ENCODE results near the gene OR1E2.

Gene OR1E2

DNA sequence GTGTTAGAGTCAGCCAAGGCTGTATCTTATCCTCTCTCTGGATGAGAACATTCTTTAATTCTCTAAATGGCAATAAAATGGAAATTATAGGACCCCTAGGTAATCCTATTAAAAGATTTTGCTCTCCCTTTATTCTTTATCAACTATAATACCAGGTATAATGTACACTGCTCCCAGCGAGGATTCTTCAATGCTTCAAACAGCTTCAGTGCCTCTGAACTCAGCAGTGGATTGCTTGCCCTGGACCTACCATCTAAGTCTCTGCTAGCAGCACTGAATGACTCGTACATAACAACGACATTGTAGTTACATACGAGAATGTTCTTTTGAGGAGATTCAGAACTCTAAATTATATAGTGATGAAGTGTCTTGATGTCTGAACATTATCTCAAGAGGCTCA is 43.9 kb downstream of the OR1E2 start:
- no peak for DNase-seq

DNA sequence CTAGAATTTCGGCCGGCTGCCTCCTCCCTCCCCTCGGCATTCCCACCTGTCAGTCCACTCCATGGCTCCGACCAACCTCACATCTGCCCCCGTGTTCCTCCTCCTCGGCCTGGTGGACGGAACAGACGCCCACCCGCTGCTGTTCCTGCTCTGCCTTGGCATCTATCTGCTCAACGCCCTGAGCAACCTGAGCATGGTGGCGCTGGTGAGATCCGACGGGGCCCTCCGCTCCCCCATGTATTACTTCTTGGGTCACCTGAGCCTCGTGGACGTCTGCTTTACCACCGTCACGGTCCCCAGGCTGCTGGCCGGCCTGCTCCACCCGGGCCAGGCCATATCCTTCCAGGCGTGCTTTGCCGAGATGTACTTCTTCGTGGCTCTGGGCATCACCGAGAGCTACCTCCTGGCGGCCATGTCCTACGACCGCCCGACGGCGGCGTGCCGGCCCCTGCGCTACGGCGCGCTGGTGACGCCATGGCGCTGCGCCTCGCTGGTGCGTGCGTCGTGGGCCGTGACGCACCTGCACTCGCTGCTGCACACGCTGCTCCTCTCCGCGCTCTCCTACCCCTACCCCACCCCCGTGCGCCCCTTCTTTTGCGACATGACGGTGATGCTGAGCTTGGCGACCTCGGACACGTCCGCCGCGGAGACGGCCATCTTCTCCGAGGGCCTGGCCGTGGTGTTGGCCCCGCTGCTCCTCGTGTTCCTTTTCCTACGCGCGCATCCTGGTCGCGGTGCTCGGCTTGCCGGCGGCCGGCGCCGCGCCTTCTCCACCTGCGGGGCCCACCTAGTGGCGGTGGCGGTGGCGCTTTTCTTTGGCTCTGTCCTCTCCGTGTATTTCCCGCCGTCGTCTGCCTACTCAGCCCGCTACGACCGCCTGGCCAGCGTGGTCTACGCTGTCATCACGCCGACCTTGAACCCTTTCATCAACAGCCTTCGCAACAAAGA is 47.5 kb downstream of the OR1E2 start, which contains the start of gene OR3A2:
TSS of gene OR3A2 (minus strand) at position 440 of the 948 bp plus-strand sequence.
- DNase-seq: no peak

Data from NCI-H82 (cell line).